AG04450 (cell line): ENCODE results near the gene EPHX1. TPM values are rescaled to one million over a fixed set of nuclear protein-coding genes. Genes with fewer than 3 reads are reported as not detected.

Experiments
- CTCF ChIA-PET: fragments of 300-600, 350-600 bp; formaldehyde crosslinking; extraction: SDS; loops from one replicate; lab custom pipeline; 2022; ENCODE audit warnings: antibody characterized with exemption, inconsistent platforms; lab: Charles Lee
- POLR2A ChIA-PET: fragments of 350-600 bp; formaldehyde crosslinking; extraction: SDS; loops from one replicate; lab custom pipeline; 2021; ENCODE audit warnings: antibody characterized with exemption, inconsistent platforms; lab: Yijun Ruan, JAX
- DNase-seq: peaks from one replicate; pipeline ENCODE4 v3.0.0-alpha.2; 2011; ENCODE audit warnings: low read depth, low spot score
- H3K27ac ChIP-seq: one replicate; pipeline ENCODE4 v1.5.1; 2012; ENCODE audit warnings: low read depth, low read length, control low read depth
- H3K27me3 ChIP-seq: one replicate; pipeline ENCODE4 v1.6.0; 2012; ENCODE audit warnings: low read length; ENCODE audit not compliant: control insufficient read depth, insufficient read depth
- H3K4me3 ChIP-seq: 2 replicates; pipeline ENCODE4 v1.5.1; 2011; ENCODE audit warnings: mild to moderate bottlenecking, low read depth, low read length, control low read depth
- H3K9me3 ChIP-seq: 2 replicates; pipeline ENCODE4 v1.5.1; 2012; ENCODE audit warnings: low read length; ENCODE audit not compliant: control insufficient read depth, insufficient read depth
- CTCF ChIP-seq: IDR thresholded peaks from 2 replicates; pipeline ENCODE4 v1.5.1; 2011; ENCODE audit warnings: low read depth, low read length, control low read depth, inconsistent platforms
- polyA plus RNA-seq: library from polyadenylated mRNA; depleted of rRNA; stranded (reverse); fragments of >200 nt; gene quantifications from 2 replicates; pipeline ENCODE4 v1.2.3, GENCODE V29; 2011; rRNA removed

The EPHX1 gene
- polyA plus RNA-seq, 1 experiment = 41.3 TPM

DNA sequence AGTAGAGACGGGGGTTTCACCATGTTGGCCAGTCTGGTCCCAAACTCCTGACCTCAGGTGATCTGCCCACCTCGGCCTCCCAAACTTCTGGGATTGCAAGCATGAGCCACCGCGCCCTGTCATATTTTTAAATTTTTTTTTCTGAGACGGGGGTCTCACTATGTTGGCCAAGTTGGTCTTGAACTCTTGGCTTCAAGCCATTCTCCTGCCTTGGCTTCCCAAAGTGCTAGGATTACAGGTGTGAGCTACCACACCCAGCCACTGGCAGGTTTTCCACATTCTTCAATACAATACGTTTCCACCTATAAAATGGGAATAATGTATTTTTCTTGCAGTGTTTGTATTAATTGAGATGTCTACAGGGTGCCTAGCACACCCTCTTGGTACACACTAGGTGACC, 82.4 kb downstream of the EPHX1 start:
- TF ChIP-seq CTCF = no peak
- H3K27ac ChIP-seq = no peak overlapping the region
- DNase-seq = no peak
- CTCF ChIA-PET = interaction anchor here (2.0 kb wide), 1 partner anchor 19 kb away, joined by 7 read pairs; no protein-coding TSS in a partner anchor
- H3K27me3 ChIP-seq = no peaks in the 10 kb centered on the region
- H3K9me3 ChIP-seq = no peaks in the 10 kb centered on the region; the same call in 1 of the 2 replicates
- no peak overlapping the region for H3K4me3 ChIP-seq
- POLR2A ChIA-PET = no interaction called here

Other genes with a start within 250 kb of the EPHX1 start
- gene ENAH, start 157.0 kb upstream of the EPHX1 start, polyA plus RNA-seq = 93.9 and 121 TPM in 2 replicates
- gene SRP9, start 32.3 kb upstream of the EPHX1 start, polyA plus RNA-seq = 361 and 527 TPM in 2 replicates
- 16.8 and 17.1 TPM in 2 replicates for gene TMEM63A, start 72.3 kb downstream of the EPHX1 start, polyA plus RNA-seq
- 0.05 TPM in 1 of 2 replicates, not detected in the other for gene LEFTY1, start 79.0 kb downstream of the EPHX1 start, polyA plus RNA-seq
- gene PYCR2, start 114.1 kb downstream of the EPHX1 start, polyA plus RNA-seq = 29.4 and 37.5 TPM in 2 replicates
- gene LEFTY2, start 131.1 kb downstream of the EPHX1 start, polyA plus RNA-seq = not detected in 2 replicates
- 12.7 and 15.9 TPM in 2 replicates for gene SDE2, start 189.2 kb downstream of the EPHX1 start, polyA plus RNA-seq